ENCODE measurements around the gene SNED1. TPM values are rescaled to one million over a fixed set of nuclear protein-coding genes. Genes with fewer than 3 reads are reported as not detected.

The SNED1 gene
- total RNA-seq, 1 experiment from 2014 or later, result 3.2 TPM

- no peak for TF ChIP-seq FOXP4 (CRISPR knock-in tag; IDR thresholded peaks at IDR 0.05)
- TF ChIP-seq GRHL2 (CRISPR knock-in tag; IDR thresholded peaks at IDR 0.05; ENCODE audit: insufficient replicate concordance, severe bottlenecking), result no peak
- no peak for TF ChIP-seq FOXJ3 (CRISPR knock-in tag; IDR thresholded peaks at IDR 0.05; ENCODE audit: borderline replicate concordance)
Measured at GRCh38 chr2:240949791-240950705, 48.4 kb upstream of the SNED1 start (continued).

GRCh38 chr2:240951045-240951594, 47.3 kb upstream of the SNED1 start:
- H3K9me3 Mint-ChIP-seq, result no peaks in the 10 kb centered on the region
- H3K4me3 Mint-ChIP-seq, result no peak overlapping the region
- no peak overlapping the region for H3K27ac Mint-ChIP-seq
- no peaks in the 10 kb centered on the region for H3K36me3 Mint-ChIP-seq
- POLR2A ChIA-PET, result no interaction called here
- H3K27me3 Mint-ChIP-seq (ENCODE audit: low read depth), result no peaks in the 10 kb centered on the region
- peaks cover 11% of the 10 kb centered on the region; the same call in 1 of the 2 replicates for H3K4me1 Mint-ChIP-seq
- ATAC-seq, result no peak
- CTCF ChIA-PET, result interaction anchor here (1.4 kb wide), 1 partner anchor 32 kb away, joined by 4 read pairs; no protein-coding TSS in a partner anchor
- no peak for DNase-seq (ENCODE audit: low spot score)
- TF ChIP-seq MXD4 (CRISPR knock-in tag; IDR thresholded peaks at IDR 0.05; ENCODE audit: borderline replicate concordance) (no peak), ZNF671 (CRISPR knock-in tag; IDR thresholded peaks at IDR 0.05) (no peak), CDX4 (CRISPR knock-in tag; IDR thresholded peaks at IDR 0.05; ENCODE audit: borderline replicate concordance) (no peak), ATF6 (CRISPR knock-in tag; IDR thresholded peaks at IDR 0.05) (no peak)
- TF ChIP-seq, protein P1, sequence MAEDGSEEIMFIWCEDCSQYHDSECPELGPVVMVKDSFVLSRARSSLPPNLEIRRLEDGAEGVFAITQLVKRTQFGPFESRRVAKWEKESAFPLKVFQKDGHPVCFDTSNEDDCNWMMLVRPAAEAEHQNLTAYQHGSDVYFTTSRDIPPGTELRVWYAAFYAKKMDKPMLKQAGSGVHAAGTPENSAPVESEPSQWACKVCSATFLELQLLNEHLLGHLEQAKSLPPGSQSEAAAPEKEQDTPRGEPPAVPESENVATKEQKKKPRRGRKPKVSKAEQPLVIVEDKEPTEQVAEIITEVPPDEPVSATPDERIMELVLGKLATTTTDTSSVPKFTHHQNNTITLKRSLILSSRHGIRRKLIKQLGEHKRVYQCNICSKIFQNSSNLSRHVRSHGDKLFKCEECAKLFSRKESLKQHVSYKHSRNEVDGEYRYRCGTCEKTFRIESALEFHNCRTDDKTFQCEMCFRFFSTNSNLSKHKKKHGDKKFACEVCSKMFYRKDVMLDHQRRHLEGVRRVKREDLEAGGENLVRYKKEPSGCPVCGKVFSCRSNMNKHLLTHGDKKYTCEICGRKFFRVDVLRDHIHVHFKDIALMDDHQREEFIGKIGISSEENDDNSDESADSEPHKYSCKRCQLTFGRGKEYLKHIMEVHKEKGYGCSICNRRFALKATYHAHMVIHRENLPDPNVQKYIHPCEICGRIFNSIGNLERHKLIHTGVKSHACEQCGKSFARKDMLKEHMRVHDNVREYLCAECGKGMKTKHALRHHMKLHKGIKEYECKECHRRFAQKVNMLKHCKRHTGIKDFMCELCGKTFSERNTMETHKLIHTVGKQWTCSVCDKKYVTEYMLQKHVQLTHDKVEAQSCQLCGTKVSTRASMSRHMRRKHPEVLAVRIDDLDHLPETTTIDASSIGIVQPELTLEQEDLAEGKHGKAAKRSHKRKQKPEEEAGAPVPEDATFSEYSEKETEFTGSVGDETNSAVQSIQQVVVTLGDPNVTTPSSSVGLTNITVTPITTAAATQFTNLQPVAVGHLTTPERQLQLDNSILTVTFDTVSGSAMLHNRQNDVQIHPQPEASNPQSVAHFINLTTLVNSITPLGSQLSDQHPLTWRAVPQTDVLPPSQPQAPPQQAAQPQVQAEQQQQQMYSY (CRISPR knock-in tag; IDR thresholded peaks at IDR 0.05), result no peak

DNA sequence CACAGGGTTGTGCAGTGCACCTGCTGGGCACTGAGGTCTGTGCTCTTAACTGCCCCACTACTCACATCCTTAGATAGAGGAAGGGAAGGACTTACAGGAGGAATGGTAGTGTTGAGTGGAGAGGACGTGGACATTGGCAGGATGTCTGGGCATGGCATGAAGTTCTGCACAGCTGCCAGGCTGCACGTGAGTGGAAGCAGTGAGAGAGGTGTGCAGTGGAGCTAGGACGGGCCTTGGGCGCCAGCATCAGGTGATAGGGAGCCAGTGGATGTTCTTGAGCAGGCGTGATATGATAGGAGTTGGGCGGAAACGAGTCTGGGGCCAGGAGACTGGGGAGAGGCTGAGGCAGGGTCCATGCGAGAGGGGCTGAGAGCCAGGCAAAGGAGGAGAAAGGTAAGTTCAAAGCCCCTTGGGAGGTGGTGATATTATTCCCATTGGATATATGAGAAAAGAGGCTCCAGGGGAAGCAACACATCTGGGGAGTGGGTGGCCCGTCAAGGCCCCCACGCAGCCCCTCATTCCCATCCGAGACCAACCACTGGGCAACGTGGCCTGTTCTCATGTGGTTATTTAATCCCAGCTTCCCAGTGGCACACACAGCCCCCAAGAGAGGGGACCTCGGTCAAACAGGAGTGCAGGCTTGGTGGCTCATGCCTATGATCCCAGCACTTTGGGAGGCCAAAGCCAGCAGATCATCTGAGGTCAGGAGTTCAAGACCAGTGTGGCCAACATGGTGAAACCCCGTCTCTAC, 45.7 kb upstream of the SNED1 start:
- no peak overlapping the region for H3K27ac Mint-ChIP-seq
- POLR2A ChIA-PET, result no interaction called here
- CTCF ChIA-PET, result interaction anchor here (1.4 kb wide), 1 partner anchor 31 kb away, joined by 4 read pairs; no protein-coding TSS in a partner anchor
- peaks cover 11% of the 10 kb centered on the region; the same call in 1 of the 2 replicates for H3K4me1 Mint-ChIP-seq
- ATAC-seq (no peak), DNase-seq (ENCODE audit: low spot score) (no peak)
- no peaks in the 10 kb centered on the region for H3K9me3 Mint-ChIP-seq
- no peaks in the 10 kb centered on the region for H3K27me3 Mint-ChIP-seq (ENCODE audit: low read depth)
- no peak overlapping the region for H3K4me3 Mint-ChIP-seq
- TF ChIP-seq ATF1 (CRISPR knock-in tag; IDR thresholded peaks at IDR 0.05) (no peak), TEAD1 (CRISPR knock-in tag; IDR thresholded peaks at IDR 0.05) (no peak)
- no peaks in the 10 kb centered on the region for H3K36me3 Mint-ChIP-seq
